Liver (tissue), 9 donors: ENCODE data around the gene OVCH1. TPM values are rescaled to one million over a fixed set of nuclear protein-coding genes. Genes with fewer than 3 reads are reported as not detected.

Experiments used
- DNase-seq: peaks from one replicate; pipeline ENCODE4 v3.0.0-alpha.2; 2017; ENCODE audit warnings: low spot score
- H3K27ac ChIP-seq, 2 donors: one replicate each; pipeline ENCODE4 v1.7.0; 2013; ENCODE audit warnings: inconsistent platforms in 2 of 2, low read length in 2 of 2, control low read depth in 1 of 2, low read depth in 1 of 2, mild to moderate bottlenecking in 1 of 2
- H3K27me3 ChIP-seq, 4 donors: one replicate each; pipeline versions ENCODE4 v1.6.1 to v1.7.0; 2013; ENCODE audit warnings: low read length in 3 of 4, inconsistent platforms in 1 of 4, mild to moderate bottlenecking in 1 of 4, moderate library complexity in 1 of 4; ENCODE audit not compliant: control insufficient read depth in 4 of 4, insufficient read depth in 4 of 4
- H3K36me3 ChIP-seq, 4 donors: one replicate each; pipeline versions ENCODE4 v1.6.1 to v1.7.0; 2013; ENCODE audit warnings: low read length in 3 of 4, mild to moderate bottlenecking in 3 of 4, low read depth in 1 of 4, moderate library complexity in 1 of 4; ENCODE audit not compliant: control insufficient read depth in 4 of 4, insufficient read depth in 3 of 4
- H3K4me1 ChIP-seq, 4 donors: one replicate each; pipeline versions ENCODE4 v1.6.1 to v1.7.0; 2013; ENCODE audit warnings: low read length in 3 of 4, mild to moderate bottlenecking in 3 of 4, moderate library complexity in 1 of 4; ENCODE audit not compliant: control insufficient read depth in 4 of 4, insufficient read depth in 4 of 4
- H3K4me3 ChIP-seq, 3 donors: one replicate each; pipeline versions ENCODE4 v1.6.1 to v1.7.0; 2013; ENCODE audit warnings: low read length in 3 of 3, control low read depth in 1 of 3, low read depth in 1 of 3, mild to moderate bottlenecking in 1 of 3
- H3K9ac ChIP-seq, 2 donors: one replicate each; pipeline ENCODE4 v1.7.0; 2013; ENCODE audit warnings: low read length in 2 of 2, mild to moderate bottlenecking in 2 of 2, moderate library complexity in 2 of 2, control low read depth in 1 of 2, low read depth in 1 of 2
- H3K9me3 ChIP-seq, 4 donors: one replicate each; pipeline versions ENCODE4 v1.6.1 to v1.7.0; 2013; ENCODE audit warnings: low read length in 3 of 4; ENCODE audit not compliant: control insufficient read depth in 4 of 4
- EGR1 ChIP-seq, 2 donors: IDR thresholded peaks; 2 replicates each; pipeline ENCODE4 v1.6.1; 2016 to 2018; ENCODE audit warnings: antibody characterized with exemption in 2 of 2, low read depth in 2 of 2
- FOXA2 ChIP-seq: IDR thresholded peaks from 2 replicates; pipeline ENCODE4 v1.6.1; 2016; ENCODE audit warnings: antibody characterized with exemption
- GABPA ChIP-seq, 2 donors: IDR thresholded peaks in 1 of 2; conservative IDR thresholded peaks in 1 of 2; 2 replicates each; pipeline ENCODE4 v1.6.1; 2016; ENCODE audit warnings: antibody characterized with exemption in 2 of 2, mild to moderate bottlenecking in 1 of 2, moderate library complexity in 1 of 2
- HNF4A ChIP-seq, 2 donors: conservative IDR thresholded peaks; 2 replicates each; pipeline ENCODE4 v1.6.1; 2016; ENCODE audit warnings: antibody characterized with exemption in 2 of 2, mild to moderate bottlenecking in 2 of 2
- HNF4G ChIP-seq: IDR thresholded peaks from 2 replicates; pipeline ENCODE4 v1.6.1; 2016; ENCODE audit warnings: antibody characterized with exemption
- JUND ChIP-seq, 2 donors: IDR thresholded peaks; 2 replicates each; pipeline ENCODE4 v1.6.1; 2016; ENCODE audit warnings: antibody characterized with exemption in 2 of 2
- RAD21 ChIP-seq, 2 donors: IDR thresholded peaks; 2 replicates each; pipeline ENCODE4 v1.6.1; 2016; ENCODE audit warnings: antibody characterized with exemption in 2 of 2, mild to moderate bottlenecking in 2 of 2
- RXRA ChIP-seq, 2 donors: IDR thresholded peaks; 2 replicates each; pipeline ENCODE4 v1.6.1; 2017 to 2018; ENCODE audit warnings: antibody characterized with exemption in 2 of 2, mild to moderate bottlenecking in 1 of 2
- SP1 ChIP-seq: IDR thresholded peaks from 2 replicates; pipeline ENCODE4 v1.6.1; 2018; ENCODE audit warnings: antibody characterized with exemption, mild to moderate bottlenecking
- TAF1 ChIP-seq: conservative IDR thresholded peaks from 2 replicates; pipeline ENCODE4 v1.6.1; 2016; ENCODE audit warnings: antibody characterized with exemption, mild to moderate bottlenecking
- YY1 ChIP-seq: IDR thresholded peaks from 2 replicates; pipeline ENCODE4 v1.6.1; 2016; ENCODE audit warnings: antibody characterized with exemption, mild to moderate bottlenecking
- WGBS: extraction: QIAGEN DNeasy Blood & Tissue Kit; methylation state at CpG from one replicate; pipeline ENCODE4 v1.1.7; 2013; 5-methylcytosine and 5-hydroxymethylcytosine counted together
- polyA plus RNA-seq, 2 donors: library from polyadenylated mRNA; stranded (reverse) in 1 of 2; unstranded in 1 of 2; fragments of 200-250 nt in 1 of 2; fragments of >200 nt in 1 of 2; fragmentation: Nextera tagmentation in 1 of 2; extraction: Ambion mirVana in 1 of 2; gene quantifications; one replicate each; pipeline versions ENCODE4 v1.2.1 to v1.2.3, GENCODE V29; 2013 to 2015
- total RNA-seq, 2 donors: library from RNA; depleted of rRNA; stranded (reverse); fragments of >200 nt; gene quantifications; one replicate each; pipeline ENCODE4 v1.2.3, GENCODE V29; 2014
- TF ChIP-seq, protein P1 (sequence below): IDR thresholded peaks from 2 replicates; pipeline ENCODE4 v1.6.1; 2016; ENCODE audit warnings: antibody characterized with exemption
- TF ChIP-seq, protein P2 (sequence below): IDR thresholded peaks from 2 replicates; pipeline ENCODE4 v1.6.1; 2016; ENCODE audit warnings: antibody characterized with exemption
- TF ChIP-seq, protein P3 (sequence below): fragments of 150-350 bp; IDR thresholded peaks from 2 replicates; pipeline ENCODE4 v1.5.1; 2017; ENCODE audit warnings: improper control_type of control experiment, low read depth, low read length; ENCODE audit not compliant: missing input control
- TF ChIP-seq, protein P4 (sequence below): IDR thresholded peaks from 2 replicates; pipeline ENCODE4 v1.6.1; 2016; ENCODE audit warnings: antibody characterized with exemption
- TF ChIP-seq, protein P5 (sequence below): IDR thresholded peaks from 2 replicates; pipeline ENCODE4 v1.6.1; 2016; ENCODE audit warnings: antibody characterized with exemption, mild to moderate bottlenecking
- donor health status: healthy.
- donor health status: healthy.
- donor health status: healthy.
- donor health status: healthy.
- donor health status: healthy.

OVCH1 gene
- total and polyA plus RNA-seq, 4 donors: 0.08 TPM; not detected in 3

DNA sequence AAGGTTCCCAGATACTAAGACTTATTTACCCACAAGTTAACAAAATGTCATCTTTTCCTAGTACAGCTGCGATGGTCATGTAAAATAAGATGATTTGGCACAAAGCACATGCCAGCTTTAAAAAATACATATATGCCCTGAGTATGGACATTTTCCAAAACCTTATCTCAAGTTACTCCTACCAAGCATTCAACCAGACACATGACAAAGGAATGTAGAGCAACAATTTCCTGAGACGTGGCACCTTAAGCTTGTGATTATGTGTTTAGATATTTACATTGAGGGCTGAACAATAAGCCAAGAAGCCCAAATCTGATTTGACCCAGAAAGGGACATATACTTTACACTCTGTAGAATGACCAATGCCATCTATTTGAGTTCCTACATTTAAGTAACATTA lies 24.5 kb upstream of the OVCH1 start:
- 87% methylated on average over 2 of the region's 2 CpGs for WGBS
- H3K27me3 ChIP-seq: no peaks in the 10 kb centered on the region
- peaks cover 0 to 4% (median under 1%) of the 10 kb centered on the region in 4 donors for H3K4me1 ChIP-seq
- DNase-seq: no peak
- H3K4me3 ChIP-seq: no peak overlapping the region
- TF ChIP-seq SP1: no peak
- TF ChIP-seq GABPA (IDR thresholded peaks at IDR 0.05 in 1 of 2, conservative IDR thresholded peaks at IDR 0.05 in 1 of 2): no peak
- TF ChIP-seq, protein P1, sequence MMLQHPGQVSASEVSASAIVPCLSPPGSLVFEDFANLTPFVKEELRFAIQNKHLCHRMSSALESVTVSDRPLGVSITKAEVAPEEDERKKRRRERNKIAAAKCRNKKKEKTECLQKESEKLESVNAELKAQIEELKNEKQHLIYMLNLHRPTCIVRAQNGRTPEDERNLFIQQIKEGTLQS: no peak
- TF ChIP-seq EGR1 (IDR thresholded peaks at IDR 0.05; ENCODE audit: low read depth in 2 of 2): no peak
- no peak for TF ChIP-seq FOXA2
- no peak for TF ChIP-seq RXRA (IDR thresholded peaks at IDR 0.05)
- TF ChIP-seq YY1: no peak
- TF ChIP-seq, protein P2, sequence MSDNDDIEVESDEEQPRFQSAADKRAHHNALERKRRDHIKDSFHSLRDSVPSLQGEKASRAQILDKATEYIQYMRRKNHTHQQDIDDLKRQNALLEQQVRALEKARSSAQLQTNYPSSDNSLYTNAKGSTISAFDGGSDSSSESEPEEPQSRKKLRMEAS: no peak
- TF ChIP-seq, protein P3, sequence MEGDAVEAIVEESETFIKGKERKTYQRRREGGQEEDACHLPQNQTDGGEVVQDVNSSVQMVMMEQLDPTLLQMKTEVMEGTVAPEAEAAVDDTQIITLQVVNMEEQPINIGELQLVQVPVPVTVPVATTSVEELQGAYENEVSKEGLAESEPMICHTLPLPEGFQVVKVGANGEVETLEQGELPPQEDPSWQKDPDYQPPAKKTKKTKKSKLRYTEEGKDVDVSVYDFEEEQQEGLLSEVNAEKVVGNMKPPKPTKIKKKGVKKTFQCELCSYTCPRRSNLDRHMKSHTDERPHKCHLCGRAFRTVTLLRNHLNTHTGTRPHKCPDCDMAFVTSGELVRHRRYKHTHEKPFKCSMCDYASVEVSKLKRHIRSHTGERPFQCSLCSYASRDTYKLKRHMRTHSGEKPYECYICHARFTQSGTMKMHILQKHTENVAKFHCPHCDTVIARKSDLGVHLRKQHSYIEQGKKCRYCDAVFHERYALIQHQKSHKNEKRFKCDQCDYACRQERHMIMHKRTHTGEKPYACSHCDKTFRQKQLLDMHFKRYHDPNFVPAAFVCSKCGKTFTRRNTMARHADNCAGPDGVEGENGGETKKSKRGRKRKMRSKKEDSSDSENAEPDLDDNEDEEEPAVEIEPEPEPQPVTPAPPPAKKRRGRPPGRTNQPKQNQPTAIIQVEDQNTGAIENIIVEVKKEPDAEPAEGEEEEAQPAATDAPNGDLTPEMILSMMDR: no peak
- TF ChIP-seq JUND (IDR thresholded peaks at IDR 0.05): no peak
- no peak for TF ChIP-seq HNF4G
- no peak for TF ChIP-seq HNF4A (conservative IDR thresholded peaks at IDR 0.05)
- H3K36me3 ChIP-seq: no peaks in the 10 kb centered on the region
- H3K27ac ChIP-seq: no peak overlapping the region
- H3K9me3 ChIP-seq: no peaks in the 10 kb centered on the region
- H3K9ac ChIP-seq: no peak overlapping the region

DNA sequence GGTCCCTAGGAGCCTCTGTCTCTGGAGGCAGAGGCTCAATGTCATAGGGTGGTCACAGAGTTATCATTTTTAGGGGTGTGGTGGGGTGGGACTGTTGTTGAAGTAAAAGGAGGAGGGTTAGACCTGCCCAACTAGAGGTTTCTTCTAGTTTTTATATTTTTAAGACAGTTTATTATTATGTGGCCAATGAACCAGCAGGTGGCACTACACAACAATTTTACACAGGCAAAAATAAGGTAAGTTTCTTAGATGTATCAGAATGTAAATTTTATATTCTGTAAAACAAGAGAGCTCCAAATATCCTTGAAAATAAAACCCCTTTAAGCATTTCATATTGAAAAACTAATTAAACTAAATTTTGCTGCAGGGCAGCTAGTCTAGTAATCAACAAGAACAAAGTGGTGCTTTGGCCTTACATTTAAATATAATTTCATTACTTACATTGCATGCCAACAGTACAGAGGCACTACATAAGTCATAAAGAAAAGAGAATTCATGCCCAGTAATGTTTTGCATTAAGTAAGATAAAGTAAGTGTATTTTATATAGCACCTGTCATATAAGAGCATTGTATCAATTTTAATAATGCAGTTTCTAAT lies 22.2 kb upstream of the OVCH1 start:
- H3K27ac ChIP-seq: no peak overlapping the region
- H3K4me3 ChIP-seq: no peak overlapping the region
- H3K27me3 ChIP-seq: no peaks in the 10 kb centered on the region
- no peaks in the 10 kb centered on the region for H3K36me3 ChIP-seq
- no peaks in the 10 kb centered on the region for H3K9me3 ChIP-seq
- DNase-seq: no peak
- H3K4me1 ChIP-seq: peaks cover 0 to 10% (median 2%) of the 10 kb centered on the region in 4 donors
- TF ChIP-seq RAD21 (IDR thresholded peaks at IDR 0.05): peak; percentile 81 to 84
- no peak for TF ChIP-seq TAF1
- TF ChIP-seq, protein P3: peak; percentile 60
- H3K9ac ChIP-seq: no peak overlapping the region

DNA sequence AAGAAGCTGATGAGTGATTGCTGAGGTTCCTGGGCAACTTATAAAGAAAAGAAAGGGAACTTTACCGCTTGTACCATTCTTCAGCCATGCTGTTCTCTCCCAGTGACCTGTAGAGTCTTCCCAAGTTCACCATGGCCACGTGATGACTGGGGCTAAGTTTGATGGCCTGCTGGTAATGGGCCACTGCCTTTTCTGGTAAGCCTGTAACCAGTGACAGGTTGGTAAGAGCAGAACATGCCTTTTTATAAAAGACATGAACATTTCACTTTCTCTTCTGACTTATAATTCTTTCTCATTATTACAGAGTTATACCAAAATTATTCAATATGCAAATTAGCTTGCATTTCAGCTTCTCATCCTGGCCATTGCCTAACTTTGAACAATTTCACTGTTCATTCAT lies 20.9 kb upstream of the OVCH1 start:
- Histone ChIP-seq H3K4me3 (no peak overlapping the region), H3K9ac (no peak overlapping the region), H3K27me3 (no peaks in the 10 kb centered on the region), H3K36me3 (no peaks in the 10 kb centered on the region), H3K4me1 (peaks cover 0 to 10% (median 2%) of the 10 kb centered on the region in 4 donors), H3K9me3 (no peaks in the 10 kb centered on the region), H3K27ac (no peak overlapping the region)
- no peak for DNase-seq
- WGBS: 76% methylated on average over 2 of the region's 2 CpGs
- TF ChIP-seq SP1 (no peak), YY1 (no peak), EGR1 (IDR thresholded peaks at IDR 0.05; ENCODE audit: low read depth in 2 of 2) (no peak), RXRA (IDR thresholded peaks at IDR 0.05) (no peak), TAF1 (no peak), RAD21 (IDR thresholded peaks at IDR 0.05) (no peak), JUND (IDR thresholded peaks at IDR 0.05) (no peak)
- TF ChIP-seq, protein P4, sequence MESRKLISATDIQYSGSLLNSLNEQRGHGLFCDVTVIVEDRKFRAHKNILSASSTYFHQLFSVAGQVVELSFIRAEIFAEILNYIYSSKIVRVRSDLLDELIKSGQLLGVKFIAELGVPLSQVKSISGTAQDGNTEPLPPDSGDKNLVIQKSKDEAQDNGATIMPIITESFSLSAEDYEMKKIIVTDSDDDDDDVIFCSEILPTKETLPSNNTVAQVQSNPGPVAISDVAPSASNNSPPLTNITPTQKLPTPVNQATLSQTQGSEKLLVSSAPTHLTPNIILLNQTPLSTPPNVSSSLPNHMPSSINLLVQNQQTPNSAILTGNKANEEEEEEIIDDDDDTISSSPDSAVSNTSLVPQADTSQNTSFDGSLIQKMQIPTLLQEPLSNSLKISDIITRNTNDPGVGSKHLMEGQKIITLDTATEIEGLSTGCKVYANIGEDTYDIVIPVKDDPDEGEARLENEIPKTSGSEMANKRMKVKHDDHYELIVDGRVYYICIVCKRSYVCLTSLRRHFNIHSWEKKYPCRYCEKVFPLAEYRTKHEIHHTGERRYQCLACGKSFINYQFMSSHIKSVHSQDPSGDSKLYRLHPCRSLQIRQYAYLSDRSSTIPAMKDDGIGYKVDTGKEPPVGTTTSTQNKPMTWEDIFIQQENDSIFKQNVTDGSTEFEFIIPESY: no peak
- TF ChIP-seq, protein P5, sequence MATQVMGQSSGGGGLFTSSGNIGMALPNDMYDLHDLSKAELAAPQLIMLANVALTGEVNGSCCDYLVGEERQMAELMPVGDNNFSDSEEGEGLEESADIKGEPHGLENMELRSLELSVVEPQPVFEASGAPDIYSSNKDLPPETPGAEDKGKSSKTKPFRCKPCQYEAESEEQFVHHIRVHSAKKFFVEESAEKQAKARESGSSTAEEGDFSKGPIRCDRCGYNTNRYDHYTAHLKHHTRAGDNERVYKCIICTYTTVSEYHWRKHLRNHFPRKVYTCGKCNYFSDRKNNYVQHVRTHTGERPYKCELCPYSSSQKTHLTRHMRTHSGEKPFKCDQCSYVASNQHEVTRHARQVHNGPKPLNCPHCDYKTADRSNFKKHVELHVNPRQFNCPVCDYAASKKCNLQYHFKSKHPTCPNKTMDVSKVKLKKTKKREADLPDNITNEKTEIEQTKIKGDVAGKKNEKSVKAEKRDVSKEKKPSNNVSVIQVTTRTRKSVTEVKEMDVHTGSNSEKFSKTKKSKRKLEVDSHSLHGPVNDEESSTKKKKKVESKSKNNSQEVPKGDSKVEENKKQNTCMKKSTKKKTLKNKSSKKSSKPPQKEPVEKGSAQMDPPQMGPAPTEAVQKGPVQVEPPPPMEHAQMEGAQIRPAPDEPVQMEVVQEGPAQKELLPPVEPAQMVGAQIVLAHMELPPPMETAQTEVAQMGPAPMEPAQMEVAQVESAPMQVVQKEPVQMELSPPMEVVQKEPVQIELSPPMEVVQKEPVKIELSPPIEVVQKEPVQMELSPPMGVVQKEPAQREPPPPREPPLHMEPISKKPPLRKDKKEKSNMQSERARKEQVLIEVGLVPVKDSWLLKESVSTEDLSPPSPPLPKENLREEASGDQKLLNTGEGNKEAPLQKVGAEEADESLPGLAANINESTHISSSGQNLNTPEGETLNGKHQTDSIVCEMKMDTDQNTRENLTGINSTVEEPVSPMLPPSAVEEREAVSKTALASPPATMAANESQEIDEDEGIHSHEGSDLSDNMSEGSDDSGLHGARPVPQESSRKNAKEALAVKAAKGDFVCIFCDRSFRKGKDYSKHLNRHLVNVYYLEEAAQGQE: no peak
